Lung (tissue), 12 donors: ENCODE data around the gene HOXA6. TPM values are rescaled to one million over a fixed set of nuclear protein-coding genes. Genes with fewer than 3 reads are reported as not detected.

Experiments
- ATAC-seq: fragments of 200-7000 bp; cut with Tn5 transposase; one replicate; pipeline ENCODE4 v1.9.1; 2020; ENCODE audit warnings: moderate number of reproducible peaks; ENCODE audit not compliant: insufficient read depth, low FRiP score
- DNase-seq, 3 donors: peaks; one replicate each; pipeline ENCODE4 v3.0.0-alpha.2; 2013 to 2017
- H3K27ac ChIP-seq, 2 donors: one replicate each; pipeline ENCODE4 v1.5.1; 2013; ENCODE audit warnings: mild to moderate bottlenecking in 2 of 2, moderate library complexity in 2 of 2, control low read depth in 1 of 2, inconsistent platforms in 1 of 2, low read depth in 1 of 2, low read length in 1 of 2
- H3K27me3 ChIP-seq, 3 donors: one replicate each; pipeline ENCODE4 v1.5.1; 2013; ENCODE audit warnings: low read length in 2 of 3; ENCODE audit not compliant: control insufficient read depth in 3 of 3, insufficient read depth in 3 of 3
- H3K36me3 ChIP-seq, 4 donors: one replicate each; pipeline ENCODE4 v1.5.1; 2013; ENCODE audit warnings: low read length in 4 of 4, mild to moderate bottlenecking in 1 of 4, moderate library complexity in 1 of 4; ENCODE audit not compliant: control insufficient read depth in 4 of 4, insufficient read depth in 4 of 4
- H3K4me1 ChIP-seq, 5 donors: one replicate each; pipeline ENCODE4 v1.5.1; 2013; ENCODE audit warnings: low read length in 5 of 5, mild to moderate bottlenecking in 2 of 5, moderate library complexity in 1 of 5; ENCODE audit not compliant: control insufficient read depth in 5 of 5, insufficient read depth in 5 of 5
- H3K4me3 ChIP-seq: one replicate; pipeline ENCODE4 v1.5.1; 2013; ENCODE audit warnings: mild to moderate bottlenecking, control low read depth, moderate library complexity
- H3K9ac ChIP-seq, 2 donors: one replicate each; pipeline ENCODE4 v1.5.1; 2013; ENCODE audit warnings: low read length in 2 of 2, control low read depth in 1 of 2; ENCODE audit not compliant: insufficient read depth in 1 of 2
- H3K9me3 ChIP-seq, 4 donors: one replicate each; pipeline ENCODE4 v1.5.1; 2013; ENCODE audit warnings: low read length in 3 of 4, mild to moderate bottlenecking in 1 of 4, moderate library complexity in 1 of 4; ENCODE audit not compliant: control insufficient read depth in 4 of 4, insufficient read depth in 3 of 4
- WGBS, 2 donors: extraction: QIAGEN DNeasy Blood & Tissue Kit; methylation state at CpG; one replicate each; pipeline ENCODE4 v1.1.7; 2013; 5-methylcytosine and 5-hydroxymethylcytosine counted together
- polyA plus RNA-seq, 2 donors: library from polyadenylated mRNA; stranded (reverse); fragments of 200-250 nt; gene quantifications; one replicate each; pipeline ENCODE4 v1.2.1, GENCODE V29; 2013
- total RNA-seq, 2 donors: library from RNA; depleted of rRNA in 1 of 2; stranded (reverse); fragments of >200 nt in 1 of 2; gene quantifications; one replicate each; pipeline ENCODE4 v1.2.1, GENCODE V29; 2014 to 2021
- TF ChIP-seq, protein P1 (sequence below): IDR thresholded peaks from 2 replicates; pipeline ENCODE4 v1.5.1; 2012; ENCODE audit warnings: mild to moderate bottlenecking; ENCODE audit errors: control extremely low read depth, extremely low read depth
- donor health status: control.
- donor health status: control.
- donor health status: Bipolar disorder and iron deficiency.
- donor health status: healthy.
- donor health status: DM: yes; HTN: yes; CAD: no.

HOXA6 gene
- total and polyA plus RNA-seq, 4 donors, result 0.49 to 7.7 (median 2.8) TPM

DNA sequence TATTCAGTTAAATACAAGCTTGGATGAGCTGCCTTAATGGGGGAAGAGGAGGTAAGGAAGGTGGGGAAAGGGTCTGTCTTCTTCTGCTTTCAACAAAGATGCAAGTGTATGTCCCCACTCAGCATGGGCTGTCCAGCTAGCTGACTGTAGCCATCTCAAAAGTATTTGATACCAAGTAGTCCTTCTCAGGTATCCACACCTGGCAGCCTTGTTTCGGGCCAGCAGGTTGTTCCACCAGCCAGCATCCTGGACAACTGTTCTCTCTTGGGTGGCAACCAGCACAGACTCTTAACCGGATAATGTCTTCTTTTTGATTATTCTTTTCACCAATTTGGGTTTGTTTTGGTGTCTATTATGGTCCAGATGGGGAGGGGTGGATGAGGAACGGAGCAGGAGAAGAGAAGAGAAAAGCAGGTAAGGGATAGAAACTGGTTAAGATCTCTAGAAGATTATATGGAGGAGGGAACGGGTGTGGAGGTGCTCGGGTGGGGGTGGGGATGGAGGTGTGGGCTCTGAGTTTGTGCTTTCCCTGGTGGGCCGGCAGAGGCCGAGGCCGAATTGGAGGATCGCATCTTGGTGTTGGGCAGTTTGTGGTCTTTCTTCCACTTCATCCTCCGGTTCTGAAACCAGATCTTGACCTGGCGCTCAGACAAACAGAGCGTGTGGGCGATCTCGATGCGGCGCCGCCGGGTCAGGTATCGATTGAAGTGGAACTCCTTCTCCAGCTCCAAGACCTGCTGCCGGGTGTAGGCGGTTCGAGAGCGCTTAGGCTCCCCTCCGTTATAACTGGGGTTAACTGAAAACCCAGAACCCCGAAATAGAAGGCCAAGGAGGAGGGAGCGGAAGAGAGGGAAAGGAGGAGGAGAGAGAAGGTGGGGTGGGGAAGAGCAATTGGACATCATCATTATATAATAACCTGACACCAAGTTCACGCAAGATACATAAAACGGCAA, 18.5 kb downstream of the HOXA6 start:
- peak overlapping the region in 1 of 2 donors; percentile 92 for H3K9ac ChIP-seq
- peaks cover 4 to 86% (median 11%) of the 10 kb centered on the region in 5 donors for H3K4me1 ChIP-seq
- WGBS, 2 donors, result 41 to 57% methylated on average over 28 of the region's 28 CpGs
- peaks cover 0 to 20% (median 9%) of the 10 kb centered on the region in 4 donors for H3K36me3 ChIP-seq
- peaks cover 0 to 76% (median 10%) of the 10 kb centered on the region in 3 donors for H3K27me3 ChIP-seq
- TF ChIP-seq, protein P1, sequence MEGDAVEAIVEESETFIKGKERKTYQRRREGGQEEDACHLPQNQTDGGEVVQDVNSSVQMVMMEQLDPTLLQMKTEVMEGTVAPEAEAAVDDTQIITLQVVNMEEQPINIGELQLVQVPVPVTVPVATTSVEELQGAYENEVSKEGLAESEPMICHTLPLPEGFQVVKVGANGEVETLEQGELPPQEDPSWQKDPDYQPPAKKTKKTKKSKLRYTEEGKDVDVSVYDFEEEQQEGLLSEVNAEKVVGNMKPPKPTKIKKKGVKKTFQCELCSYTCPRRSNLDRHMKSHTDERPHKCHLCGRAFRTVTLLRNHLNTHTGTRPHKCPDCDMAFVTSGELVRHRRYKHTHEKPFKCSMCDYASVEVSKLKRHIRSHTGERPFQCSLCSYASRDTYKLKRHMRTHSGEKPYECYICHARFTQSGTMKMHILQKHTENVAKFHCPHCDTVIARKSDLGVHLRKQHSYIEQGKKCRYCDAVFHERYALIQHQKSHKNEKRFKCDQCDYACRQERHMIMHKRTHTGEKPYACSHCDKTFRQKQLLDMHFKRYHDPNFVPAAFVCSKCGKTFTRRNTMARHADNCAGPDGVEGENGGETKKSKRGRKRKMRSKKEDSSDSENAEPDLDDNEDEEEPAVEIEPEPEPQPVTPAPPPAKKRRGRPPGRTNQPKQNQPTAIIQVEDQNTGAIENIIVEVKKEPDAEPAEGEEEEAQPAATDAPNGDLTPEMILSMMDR, result no peak
- DNase-seq, result peak in 1 of 3 donors; percentile 43
- no peaks in the 10 kb centered on the region for H3K9me3 ChIP-seq
- ATAC-seq, result no peak
- peak overlapping the region; percentile 78 for H3K4me3 ChIP-seq
- H3K27ac ChIP-seq, result peak overlapping the region in 1 of 2 donors; percentile 95

DNA sequence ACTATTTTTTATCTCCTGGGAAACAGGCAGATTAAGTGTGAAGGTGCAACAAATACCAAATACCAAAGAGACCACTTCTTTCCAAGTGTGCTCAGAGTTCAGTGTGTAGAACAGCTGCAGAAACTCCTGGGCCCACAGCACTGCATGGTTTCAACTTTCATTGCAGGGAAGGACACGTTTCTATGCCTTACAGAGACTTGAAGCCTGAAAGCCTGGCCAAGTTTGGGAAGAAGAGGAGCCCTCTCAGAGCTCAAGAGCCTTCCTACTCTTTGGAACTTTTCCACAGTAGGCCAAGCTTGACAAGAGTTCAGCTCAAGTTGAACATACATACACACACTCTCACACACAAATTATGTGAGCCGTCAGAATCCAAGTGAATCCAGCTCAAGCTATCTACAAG, 19.5 kb downstream of the HOXA6 start:
- Histone ChIP-seq H3K4me3 (no peak overlapping the region), H3K4me1 (peaks cover 4 to 84% (median 7%) of the 10 kb centered on the region in 5 donors), H3K27me3 (peaks cover 0 to 76% (median 7%) of the 10 kb centered on the region in 3 donors), H3K27ac (peak overlapping the region in 1 of 2 donors; percentile 30), H3K9ac (peak overlapping the region in 1 of 2 donors; percentile 92), H3K9me3 (no peaks in the 10 kb centered on the region), H3K36me3 (peaks cover 0 to 20% (median 5%) of the 10 kb centered on the region in 4 donors)
- no peak for ATAC-seq
- 37 to 56% methylated on average over 2 of the region's 2 CpGs for WGBS, 2 donors
- TF ChIP-seq, protein P1, result no peak
- peak; percentile 90 to 99 (median 99) for DNase-seq

DNA sequence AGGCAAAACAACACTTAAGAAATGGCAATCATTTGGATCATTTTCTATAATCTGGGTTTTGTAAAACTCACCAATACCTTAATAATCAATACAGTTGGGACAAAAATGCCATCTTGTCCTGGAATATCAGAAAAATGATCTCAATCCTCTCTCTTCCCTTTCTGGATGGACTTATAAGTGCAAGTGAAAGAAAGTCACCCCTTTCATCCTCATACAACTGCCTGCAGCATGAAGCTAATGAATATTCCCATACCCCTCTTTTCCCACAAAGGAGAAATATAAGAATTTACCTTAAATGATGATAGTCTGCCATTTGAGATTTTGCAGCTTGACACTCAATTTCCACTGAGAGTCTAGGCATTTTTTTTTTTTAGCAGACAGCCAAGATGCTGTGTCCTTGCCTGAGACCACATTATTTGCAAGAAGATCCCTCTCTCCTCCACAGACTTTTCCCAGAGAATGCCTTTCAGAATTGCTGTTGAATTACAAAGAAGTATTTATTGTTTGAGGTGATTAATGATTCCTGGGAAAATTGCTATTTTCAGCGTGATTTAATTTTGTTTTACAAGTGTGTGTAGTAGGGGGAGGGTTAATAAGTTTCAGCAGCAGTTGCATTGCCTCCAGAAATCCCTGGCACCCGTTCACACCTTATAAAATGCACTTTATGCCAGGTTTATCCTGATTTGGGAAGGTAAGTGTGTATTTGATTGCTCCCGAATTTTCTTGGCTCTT, 20.8 kb downstream of the HOXA6 start:
- WGBS, 2 donors, result 38 to 69% methylated on average over 3 of the region's 3 CpGs
- peaks cover 0 to 76% (median 7%) of the 10 kb centered on the region in 3 donors for H3K27me3 ChIP-seq

More for the DNA sequence above, 20.8 kb downstream of the HOXA6 start:
- Histone ChIP-seq H3K36me3 (peaks cover 0 to 25% (median 5%) of the 10 kb centered on the region in 4 donors), H3K9me3 (peaks cover 0 to 2% (median 0%) of the 10 kb centered on the region in 4 donors), H3K4me1 (peaks cover 3 to 84% (median 7%) of the 10 kb centered on the region in 5 donors), H3K27ac (no peak overlapping the region), H3K9ac (peak overlapping the region in 1 of 2 donors; percentile 92), H3K4me3 (no peak overlapping the region)
- TF ChIP-seq, protein P1, result no peak
- peak in 1 of 3 donors; percentile 71 for DNase-seq
- no peak for ATAC-seq
